Mucosa of rectum (tissue), 2 donors: ENCODE measurements around the gene MERTK.

Experiments
- H3K27ac ChIP-seq, 2 donors: one replicate each; pipeline ENCODE4 v1.7.0; 2013; ENCODE audit warnings: inconsistent platforms in 2 of 2, low read depth in 2 of 2, low read length in 2 of 2
- H3K27me3 ChIP-seq, 2 donors: one replicate each; pipeline ENCODE4 v1.7.0; 2013; ENCODE audit warnings: low read length in 2 of 2; ENCODE audit not compliant: control insufficient read depth in 2 of 2, insufficient read depth in 2 of 2
- H3K36me3 ChIP-seq, 2 donors: one replicate each; pipeline ENCODE4 v1.7.0; 2013; ENCODE audit warnings: low read length in 2 of 2; ENCODE audit not compliant: control insufficient read depth in 2 of 2, insufficient read depth in 2 of 2
- H3K4me1 ChIP-seq, 2 donors: one replicate each; pipeline ENCODE4 v1.7.0; 2013; ENCODE audit warnings: low read length in 2 of 2, mild to moderate bottlenecking in 1 of 2; ENCODE audit not compliant: control insufficient read depth in 2 of 2, insufficient read depth in 2 of 2
- H3K4me3 ChIP-seq, 2 donors: one replicate each; pipeline ENCODE4 v1.7.0; 2013; ENCODE audit warnings: low read length in 2 of 2
- H3K9ac ChIP-seq, 2 donors: one replicate each; pipeline ENCODE4 v1.7.0; 2013; ENCODE audit warnings: low read length in 2 of 2, low read depth in 1 of 2, mild to moderate bottlenecking in 1 of 2
- H3K9me3 ChIP-seq, 2 donors: one replicate each; pipeline ENCODE4 v1.7.0; 2013; ENCODE audit warnings: low read length in 2 of 2; ENCODE audit not compliant: control insufficient read depth in 2 of 2
- donor health status: healthy.
- donor health status: Normal muscosa, but diverticular disease.

MERTK gene

GRCh38 chr2:111944531-111945210 lies 46.3 kb downstream of the MERTK start:
- no peak overlapping the region for H3K27ac ChIP-seq
- no peak overlapping the region for H3K4me3 ChIP-seq
- H3K9ac ChIP-seq, result no peak overlapping the region
- H3K4me1 ChIP-seq, result peaks cover 14 to 24% of the 10 kb centered on the region in 2 donors
- H3K9me3 ChIP-seq, result no peaks in the 10 kb centered on the region
- peaks cover 2 to 13% of the 10 kb centered on the region in 2 donors for H3K36me3 ChIP-seq
- H3K27me3 ChIP-seq, result no peaks in the 10 kb centered on the region

DNA sequence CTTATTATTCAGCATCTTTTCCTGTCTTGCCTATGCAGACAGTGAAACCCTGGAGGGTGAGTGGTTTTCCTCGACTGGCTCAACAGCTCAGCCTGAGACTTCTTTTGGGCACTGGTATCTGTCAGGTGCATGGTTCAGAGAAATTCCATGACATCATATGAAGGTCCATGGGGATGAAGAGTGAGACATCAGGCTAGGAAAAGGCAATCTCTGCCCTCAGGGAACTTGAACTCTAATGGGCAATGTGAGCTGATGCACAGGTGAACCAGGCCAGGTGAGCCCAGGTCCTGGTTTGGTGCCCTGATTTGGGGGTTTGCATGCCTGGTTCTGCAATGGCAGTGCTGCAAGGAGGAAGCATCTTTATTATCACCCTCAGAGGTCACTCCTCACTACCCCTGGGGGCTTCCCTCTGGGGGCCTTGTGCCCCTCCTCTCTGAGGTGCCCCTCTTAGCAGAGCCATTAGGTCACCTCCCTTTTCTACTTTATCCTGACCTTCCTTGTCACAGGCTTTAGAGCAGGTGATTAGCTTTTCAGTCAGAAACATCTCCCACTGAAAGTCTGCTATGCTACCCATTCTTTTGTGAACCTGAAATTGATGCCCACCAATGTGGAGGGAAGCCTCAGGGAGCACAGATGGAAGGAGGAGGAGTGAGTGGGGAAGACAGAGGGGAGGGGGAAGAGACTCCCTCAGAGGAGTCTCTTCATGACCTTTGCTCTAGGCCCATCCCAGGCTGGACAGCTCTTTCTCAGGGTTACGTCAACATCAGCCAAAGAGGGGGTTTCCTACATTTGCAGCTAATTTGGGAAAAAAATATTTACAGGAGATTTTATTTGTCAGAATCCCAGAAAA lies 47.3 kb downstream of the MERTK start:
- Histone ChIP-seq H3K36me3 (peaks cover 2 to 13% of the 10 kb centered on the region in 2 donors), H3K9ac (no peak overlapping the region), H3K4me3 (no peak overlapping the region), H3K27ac (peak overlapping the region; percentile 52 to 80), H3K27me3 (no peaks in the 10 kb centered on the region), H3K9me3 (no peaks in the 10 kb centered on the region), H3K4me1 (peaks cover 14 to 24% of the 10 kb centered on the region in 2 donors)

DNA sequence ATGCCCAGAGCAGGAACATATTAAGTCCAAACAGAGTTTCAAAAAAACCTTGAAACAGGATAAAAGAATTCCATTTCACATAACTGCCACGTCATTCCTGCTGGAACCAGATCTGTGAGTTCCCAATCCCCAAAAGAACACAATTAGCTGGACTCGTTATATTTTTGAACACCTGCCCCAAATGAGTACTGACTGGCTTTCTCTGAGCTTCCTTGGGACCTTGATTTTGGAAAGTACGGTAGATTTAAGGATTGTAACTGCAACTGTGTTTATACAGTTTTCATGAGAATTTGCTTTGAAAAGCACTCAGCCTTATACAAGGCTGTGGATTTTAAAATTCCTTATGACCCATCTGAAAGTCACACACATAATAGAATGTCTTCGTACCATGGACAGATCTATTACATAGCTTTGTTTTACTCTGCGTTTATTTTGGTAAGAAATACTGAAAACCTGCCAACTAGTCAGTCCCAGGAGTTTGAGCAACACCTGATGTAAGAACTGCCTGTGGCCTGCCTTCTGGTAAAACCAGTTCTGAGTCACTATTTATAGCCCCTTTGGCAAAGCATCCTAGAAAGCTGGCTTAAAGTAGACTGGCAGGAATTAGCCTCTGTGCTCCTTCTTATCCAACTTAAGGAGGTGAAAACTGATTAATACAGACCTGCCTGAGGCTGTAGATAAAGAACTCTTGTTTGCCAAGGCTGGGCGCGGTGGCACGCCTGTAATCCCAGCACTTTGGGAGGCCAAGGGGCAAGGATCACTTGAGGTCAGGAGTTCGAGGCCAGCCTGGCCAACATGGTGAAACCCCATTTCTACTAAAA lies 48.1 kb downstream of the MERTK start:
- no peaks in the 10 kb centered on the region for H3K9me3 ChIP-seq
- H3K4me3 ChIP-seq, result no peak overlapping the region
- H3K36me3 ChIP-seq, result peaks cover 2 to 13% of the 10 kb centered on the region in 2 donors
- peak overlapping the region; percentile 56 to 80 for H3K27ac ChIP-seq
- peaks cover 14 to 24% of the 10 kb centered on the region in 2 donors for H3K4me1 ChIP-seq
- H3K27me3 ChIP-seq, result no peaks in the 10 kb centered on the region
- H3K9ac ChIP-seq, result no peak overlapping the region

- no peaks in the 10 kb centered on the region for H3K9me3 ChIP-seq
- H3K27ac ChIP-seq, result peak overlapping the region; percentile 56 to 80
- H3K27me3 ChIP-seq, result no peaks in the 10 kb centered on the region
- no peak overlapping the region for H3K4me3 ChIP-seq
- peaks cover 2 to 13% of the 10 kb centered on the region in 2 donors for H3K36me3 ChIP-seq
- H3K4me1 ChIP-seq, result peaks cover 14 to 24% of the 10 kb centered on the region in 2 donors
- no peak overlapping the region for H3K9ac ChIP-seq
Measured at GRCh38 chr2:111947219-111947618, 48.8 kb downstream of the MERTK start.

GRCh38 chr2:111948832-111949231 lies 50.4 kb downstream of the MERTK start:
- Histone ChIP-seq H3K4me3 (no peak overlapping the region), H3K27ac (no peak overlapping the region), H3K9ac (no peak overlapping the region), H3K36me3 (peaks cover 2 to 13% of the 10 kb centered on the region in 2 donors), H3K27me3 (no peaks in the 10 kb centered on the region), H3K4me1 (peaks cover 14 to 24% of the 10 kb centered on the region in 2 donors), H3K9me3 (no peaks in the 10 kb centered on the region)

DNA sequence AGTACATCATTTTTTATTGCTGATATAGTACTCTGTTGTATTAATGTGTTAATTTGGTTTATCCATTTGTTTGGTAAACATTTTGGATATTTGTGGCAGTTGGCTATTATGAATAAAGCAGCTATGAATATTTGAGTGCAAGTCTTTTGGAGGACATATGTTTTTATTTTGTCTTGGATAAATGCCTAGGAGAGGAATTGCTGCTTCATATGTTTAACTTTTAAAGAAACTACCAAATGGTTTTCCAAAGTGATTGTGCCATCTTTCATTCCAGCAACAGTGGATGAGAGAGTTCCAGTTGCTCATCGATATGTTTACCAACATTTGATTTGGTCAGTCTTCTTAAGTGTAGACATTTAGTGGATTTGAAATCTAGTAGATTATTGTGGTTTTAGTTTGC lies 51.8 kb downstream of the MERTK start:
- no peak overlapping the region for H3K9ac ChIP-seq
- no peak overlapping the region for H3K27ac ChIP-seq
- H3K4me1 ChIP-seq, result peaks cover 14 to 17% of the 10 kb centered on the region in 2 donors
- no peaks in the 10 kb centered on the region for H3K9me3 ChIP-seq
- H3K36me3 ChIP-seq, result peaks cover 2 to 13% of the 10 kb centered on the region in 2 donors
- no peaks in the 10 kb centered on the region for H3K27me3 ChIP-seq
- H3K4me3 ChIP-seq, result no peak overlapping the region

DNA sequence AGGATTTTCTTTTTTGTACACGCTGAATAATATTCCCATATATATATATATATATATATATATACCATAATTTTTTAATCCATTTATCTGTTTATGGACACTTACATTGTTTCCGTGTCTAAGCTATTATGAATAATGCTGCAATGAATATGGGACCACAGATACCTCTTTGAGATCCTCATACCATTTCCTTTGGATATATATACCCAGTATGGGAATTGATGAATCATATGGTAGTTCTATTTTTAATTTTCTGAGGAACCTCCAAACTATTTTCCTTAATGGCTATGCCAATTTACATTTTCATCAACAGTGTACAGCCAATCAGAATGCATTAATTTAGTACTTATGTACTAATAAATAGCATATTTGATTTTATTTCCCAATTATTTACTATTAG lies 53.1 kb downstream of the MERTK start:
- no peak overlapping the region for H3K4me3 ChIP-seq
- no peaks in the 10 kb centered on the region for H3K27me3 ChIP-seq
- H3K27ac ChIP-seq, result no peak overlapping the region
- H3K36me3 ChIP-seq, result peaks cover 2 to 8% of the 10 kb centered on the region in 2 donors
- peaks cover 3 to 5% of the 10 kb centered on the region in 2 donors for H3K4me1 ChIP-seq
- no peaks in the 10 kb centered on the region for H3K9me3 ChIP-seq
- H3K9ac ChIP-seq, result no peak overlapping the region

- Histone ChIP-seq H3K9ac (no peak overlapping the region), H3K4me1 (no peaks in the 10 kb centered on the region), H3K27me3 (no peaks in the 10 kb centered on the region), H3K4me3 (no peak overlapping the region), H3K27ac (no peak overlapping the region), H3K36me3 (peaks cover 1 to 2% of the 10 kb centered on the region in 2 donors), H3K9me3 (no peaks in the 10 kb centered on the region)
Measured at GRCh38 chr2:111952871-111953452, 54.6 kb downstream of the MERTK start.

DNA sequence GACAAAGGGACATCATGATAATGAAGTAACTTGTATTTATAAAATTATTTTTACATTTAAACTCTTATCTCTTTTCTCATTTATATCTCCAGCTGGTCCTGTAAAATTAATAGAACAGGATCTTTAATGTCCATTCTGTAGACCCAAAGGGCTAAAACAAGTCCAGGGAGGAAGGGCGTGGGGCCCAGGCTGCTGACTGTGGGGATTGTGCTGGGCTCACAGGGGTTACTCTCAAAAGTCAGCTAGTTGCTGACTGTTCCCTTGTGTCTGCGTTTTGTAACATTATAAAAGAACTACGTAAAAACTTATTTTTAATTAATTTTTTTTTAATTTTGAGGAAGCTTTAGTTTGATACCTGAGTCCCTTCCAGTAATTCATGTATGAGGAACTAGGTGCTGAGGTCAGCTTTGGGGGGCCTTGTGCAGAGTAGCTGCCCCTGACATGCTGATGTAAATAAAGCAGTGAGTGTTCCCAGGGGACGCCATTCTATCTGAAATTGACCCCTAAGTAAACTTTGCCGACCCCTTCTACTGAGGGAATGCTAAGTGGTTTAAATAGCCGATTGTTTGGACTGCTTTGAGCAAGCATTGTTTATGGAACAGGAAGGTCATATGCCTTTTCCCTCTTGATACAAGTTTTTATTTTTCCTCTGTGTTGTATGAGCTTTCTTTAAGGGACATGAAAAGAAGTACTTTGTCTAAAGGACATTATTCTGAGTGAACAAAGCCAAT lies 56.4 kb downstream of the MERTK start:
- Histone ChIP-seq H3K4me3 (no peak overlapping the region), H3K27ac (no peak overlapping the region), H3K4me1 (no peaks in the 10 kb centered on the region), H3K9ac (no peak overlapping the region), H3K27me3 (no peaks in the 10 kb centered on the region), H3K9me3 (no peaks in the 10 kb centered on the region), H3K36me3 (no peaks in the 10 kb centered on the region)
